ENCODE data around the gene FGF1. TPM values are rescaled to one million over a fixed set of nuclear protein-coding genes. Genes with fewer than 3 reads are reported as not detected.

FGF1 gene
- total and polyA plus RNA-seq, 2 of the 4 experiments (the other 2 are of a cell fraction) = 7.6 to 7.7 TPM

GRCh38 chr5:142727735-142728047, 41.8 kb upstream of the FGF1 start:
- peak overlapping the region; percentile 87; the same call in 2 of the 3 replicates for H2BK15ac ChIP-seq (ENCODE audit: low read depth, low read length)
- BruUV-seq (replicated peaks) = no TSS peak
- ATAC-seq (ENCODE audit: low read depth) (no peak), DNase-seq (no peak)
- peak overlapping the region; percentile 62 for H2BK120ac ChIP-seq (ENCODE audit: low read depth, low read length)
- H2BK20ac ChIP-seq (ENCODE audit: low read depth, low read length) = peak overlapping the region; percentile 77
- WGBS, 2 experiments (ENCODE audit: extremely low coverage in 2 of 2, insufficient read length in 1 of 2) = 100% methylated on average over 1 of the region's 2 CpGs; no CpG with 5 or more reads in 1 of the 2 experiments
- H3K4me2 ChIP-seq (ENCODE audit: low read depth, low read length) = no peak overlapping the region
- H4K20me1 ChIP-seq (ENCODE audit: insufficient read depth, low read length) = no peaks in the 10 kb centered on the region
- CTCF ChIA-PET = no interaction called here
- H3K9ac ChIP-seq (ENCODE audit: low read depth, low read length) = no peak overlapping the region
- H3K56ac ChIP-seq (ENCODE audit: extremely low read depth, insufficient read depth, low read length) = no peak overlapping the region
- dilution Hi-C loops (cut with HindIII; ENCODE audit: low sequenced_read_pairs, unreplicated experiment) (no loop called here), intact Hi-C loops (cut with micrococcal nuclease) (loop anchor here (2.0 kb wide), 1 partner anchor 43 kb away; the partner anchor contains the start of gene ARHGAP26), in situ Hi-C loops (cut with MboI; ENCODE audit: low sequenced_read_pairs) (no loop called here)
- no peaks in the 10 kb centered on the region for H3K36me3 ChIP-seq (ENCODE audit: control insufficient read depth, insufficient read depth, low read length)
- peak overlapping the region; percentile 65 for H3K14ac ChIP-seq (replicated peaks; ENCODE audit: low read depth, low read length)
- peaks cover 10% of the 10 kb centered on the region for H3K27me3 ChIP-seq (ENCODE audit: control insufficient read depth, insufficient read depth, low read length)
- peak overlapping the region; percentile 81 for H2AK5ac ChIP-seq (ENCODE audit: low read depth, low read length)
- no peak overlapping the region for H2AK9ac ChIP-seq (replicated peaks; ENCODE audit: low read depth, low read length, poor library complexity)
- no peak overlapping the region for H2BK5ac ChIP-seq (ENCODE audit: low read depth, low read length, poor library complexity, severe bottlenecking)
- H3K4ac ChIP-seq (ENCODE audit: low read depth, low read length) = peak overlapping the region; percentile 50
- no peak overlapping the region for H3K4me3 ChIP-seq (ENCODE audit: insufficient read depth, low read depth, low read length)
- H4K8ac ChIP-seq (ENCODE audit: low read depth in 2 of 2, low read length in 2 of 2) = no peak overlapping the region
- H3K27ac ChIP-seq (ENCODE audit: insufficient read depth, low read length) = no peak overlapping the region
- H4K91ac ChIP-seq (ENCODE audit: insufficient read depth, low read depth, low read length) = 0 out of 2 replicates have a peak overlapping the region, but pooled peaks have one; percentile 14
- peaks cover 9% of the 10 kb centered on the region for H3K9me1 ChIP-seq (ENCODE audit: insufficient read depth, low read length)
- H3K9me3 ChIP-seq (ENCODE audit: control insufficient read depth, insufficient read depth, low read length) = no peaks in the 10 kb centered on the region
- H3K18ac ChIP-seq (ENCODE audit: low read depth, low read length) = peak overlapping the region; percentile 1
- H3K23ac ChIP-seq (ENCODE audit: low read depth, low read length) = no peak overlapping the region
- no peak overlapping the region for H4K5ac ChIP-seq (ENCODE audit: low read depth, low read length)
- H2AFZ ChIP-seq (replicated peaks; ENCODE audit: low read length, poor library complexity) = no peak overlapping the region
- peaks cover 10% of the 10 kb centered on the region for H3K4me1 ChIP-seq (ENCODE audit: control insufficient read depth, insufficient read depth, low read length)
- POLR2A ChIA-PET (ENCODE audit: unreplicated experiment) = no interaction called here
- TF ChIP-seq NFE2L2 (IDR thresholded peaks at IDR 0.05; ENCODE audit: low read depth, low read length) (no peak), SMC3 (IDR thresholded peaks at IDR 0.05; ENCODE audit: low read depth, low read length) (no peak), MAZ (IDR thresholded peaks at IDR 0.05; ENCODE audit: borderline replicate concordance, low read depth, low read length) (no peak), ELK1 (IDR thresholded peaks at IDR 0.05; ENCODE audit: borderline replicate concordance, low read depth, low read length) (no peak), BHLHE40 (IDR thresholded peaks at IDR 0.05; ENCODE audit: low read depth, low read length) (no peak), RFX5 (IDR thresholded peaks at IDR 0.05; ENCODE audit: low read depth, low read length) (no peak), RAD21 (IDR thresholded peaks at IDR 0.05; ENCODE audit: low read length) (no peak), MXI1 (IDR thresholded peaks at IDR 0.05; ENCODE audit: borderline replicate concordance, low read depth, low read length) (no peak), USF2 (IDR thresholded peaks at IDR 0.05; ENCODE audit: low read depth, low read length) (no peak), CEBPB (IDR thresholded peaks at IDR 0.05; ENCODE audit: low read depth, low read length) (no peak), POLR2A (IDR thresholded peaks at IDR 0.05; ENCODE audit: low read depth, low read length) (no peak), CTCF (conservative IDR thresholded peaks at IDR 0.05; ENCODE audit: low read depth, low read length) (no peak), CHD1 (IDR thresholded peaks at IDR 0.05; ENCODE audit: low read depth, low read length) (no peak), FOS (IDR thresholded peaks at IDR 0.05; ENCODE audit: low read depth, low read length) (no peak), RCOR1 (IDR thresholded peaks at IDR 0.05; ENCODE audit: insufficient replicate concordance, low read length) (no peak), MAFK (IDR thresholded peaks at IDR 0.05; ENCODE audit: low read depth, low read length) (no peak)
- H3K79me1 ChIP-seq (ENCODE audit: low read depth in 1 of 2, low read length in 2 of 2) = 0 out of 4 replicates have a peak, but pooled peaks cover 0 to 3% of the 10 kb centered on the region in 2 experiments
